ENCODE data around the gene KRTAP5-7.

KRTAP5-7 gene

DNA sequence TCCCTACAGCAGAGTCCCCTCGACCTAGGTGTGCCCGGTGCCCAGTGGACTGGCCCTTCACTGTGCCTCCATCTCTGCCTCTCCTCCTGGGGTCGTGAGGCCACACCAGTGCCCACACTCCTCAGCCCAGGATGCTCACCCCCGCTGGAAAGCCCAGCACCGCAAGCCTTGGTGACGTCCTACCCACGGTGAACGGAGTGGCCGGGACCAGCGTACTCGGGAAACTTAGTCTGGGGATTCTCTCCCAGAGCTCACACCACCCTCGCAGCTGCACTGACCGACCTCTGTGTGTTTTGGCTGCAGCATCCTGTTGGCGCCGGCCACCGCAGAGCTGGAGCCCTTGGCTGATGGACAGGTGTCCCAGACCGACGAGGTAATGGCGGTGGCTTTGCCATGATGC lies 35.5 kb upstream of the KRTAP5-7 start:
- TF ChIP-seq BACH2 (CRISPR knock-in tag; IDR thresholded peaks at IDR 0.05; ENCODE audit: borderline replicate concordance) (no peak), RARB (CRISPR knock-in tag; IDR thresholded peaks at IDR 0.05) (no peak), ISL1 (CRISPR knock-in tag; IDR thresholded peaks at IDR 0.05) (no peak)
- ATAC-seq, result no peak

DNA sequence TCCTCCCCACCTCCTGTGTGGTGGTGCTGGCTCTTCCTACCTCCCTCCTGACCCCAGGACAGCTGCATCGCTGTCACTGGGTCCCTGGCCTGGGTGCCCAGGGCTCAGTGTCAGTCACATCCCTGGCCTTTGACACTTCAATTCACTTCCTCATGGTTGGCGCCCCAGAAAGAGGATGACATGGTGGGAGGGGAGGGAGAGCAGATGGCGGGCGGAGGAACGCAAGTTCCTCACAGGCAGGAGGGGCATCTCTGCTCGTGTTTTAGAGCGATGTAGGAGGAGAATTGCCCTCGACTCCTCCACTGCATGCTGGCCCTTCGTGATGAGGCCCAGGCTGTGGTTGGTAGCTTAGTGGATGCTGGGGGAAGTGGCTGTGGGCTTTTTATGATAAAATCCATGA lies 35.1 kb upstream of the KRTAP5-7 start:
- no peak for ATAC-seq
- no peak for TF ChIP-seq ISL1 (CRISPR knock-in tag; IDR thresholded peaks at IDR 0.05)
- TF ChIP-seq, protein P1, sequence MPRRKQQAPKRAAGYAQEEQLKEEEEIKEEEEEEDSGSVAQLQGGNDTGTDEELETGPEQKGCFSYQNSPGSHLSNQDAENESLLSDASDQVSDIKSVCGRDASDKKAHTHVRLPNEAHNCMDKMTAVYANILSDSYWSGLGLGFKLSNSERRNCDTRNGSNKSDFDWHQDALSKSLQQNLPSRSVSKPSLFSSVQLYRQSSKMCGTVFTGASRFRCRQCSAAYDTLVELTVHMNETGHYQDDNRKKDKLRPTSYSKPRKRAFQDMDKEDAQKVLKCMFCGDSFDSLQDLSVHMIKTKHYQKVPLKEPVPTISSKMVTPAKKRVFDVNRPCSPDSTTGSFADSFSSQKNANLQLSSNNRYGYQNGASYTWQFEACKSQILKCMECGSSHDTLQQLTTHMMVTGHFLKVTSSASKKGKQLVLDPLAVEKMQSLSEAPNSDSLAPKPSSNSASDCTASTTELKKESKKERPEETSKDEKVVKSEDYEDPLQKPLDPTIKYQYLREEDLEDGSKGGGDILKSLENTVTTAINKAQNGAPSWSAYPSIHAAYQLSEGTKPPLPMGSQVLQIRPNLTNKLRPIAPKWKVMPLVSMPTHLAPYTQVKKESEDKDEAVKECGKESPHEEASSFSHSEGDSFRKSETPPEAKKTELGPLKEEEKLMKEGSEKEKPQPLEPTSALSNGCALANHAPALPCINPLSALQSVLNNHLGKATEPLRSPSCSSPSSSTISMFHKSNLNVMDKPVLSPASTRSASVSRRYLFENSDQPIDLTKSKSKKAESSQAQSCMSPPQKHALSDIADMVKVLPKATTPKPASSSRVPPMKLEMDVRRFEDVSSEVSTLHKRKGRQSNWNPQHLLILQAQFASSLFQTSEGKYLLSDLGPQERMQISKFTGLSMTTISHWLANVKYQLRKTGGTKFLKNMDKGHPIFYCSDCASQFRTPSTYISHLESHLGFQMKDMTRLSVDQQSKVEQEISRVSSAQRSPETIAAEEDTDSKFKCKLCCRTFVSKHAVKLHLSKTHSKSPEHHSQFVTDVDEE (CRISPR knock-in tag; IDR thresholded peaks at IDR 0.05), result no peak
- TF ChIP-seq ZNF8 (CRISPR knock-in tag; IDR thresholded peaks at IDR 0.05), result no peak
- no peak for TF ChIP-seq ZFP30 (CRISPR knock-in tag; IDR thresholded peaks at IDR 0.05)
- TF ChIP-seq, protein P2, sequence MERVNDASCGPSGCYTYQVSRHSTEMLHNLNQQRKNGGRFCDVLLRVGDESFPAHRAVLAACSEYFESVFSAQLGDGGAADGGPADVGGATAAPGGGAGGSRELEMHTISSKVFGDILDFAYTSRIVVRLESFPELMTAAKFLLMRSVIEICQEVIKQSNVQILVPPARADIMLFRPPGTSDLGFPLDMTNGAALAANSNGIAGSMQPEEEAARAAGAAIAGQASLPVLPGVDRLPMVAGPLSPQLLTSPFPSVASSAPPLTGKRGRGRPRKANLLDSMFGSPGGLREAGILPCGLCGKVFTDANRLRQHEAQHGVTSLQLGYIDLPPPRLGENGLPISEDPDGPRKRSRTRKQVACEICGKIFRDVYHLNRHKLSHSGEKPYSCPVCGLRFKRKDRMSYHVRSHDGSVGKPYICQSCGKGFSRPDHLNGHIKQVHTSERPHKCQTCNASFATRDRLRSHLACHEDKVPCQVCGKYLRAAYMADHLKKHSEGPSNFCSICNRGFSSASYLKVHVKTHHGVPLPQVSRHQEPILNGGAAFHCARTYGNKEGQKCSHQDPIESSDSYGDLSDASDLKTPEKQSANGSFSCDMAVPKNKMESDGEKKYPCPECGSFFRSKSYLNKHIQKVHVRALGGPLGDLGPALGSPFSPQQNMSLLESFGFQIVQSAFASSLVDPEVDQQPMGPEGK (CRISPR knock-in tag; IDR thresholded peaks at IDR 0.05; ENCODE audit: borderline replicate concordance), result no peak
- no peak for TF ChIP-seq BACH2 (CRISPR knock-in tag; IDR thresholded peaks at IDR 0.05; ENCODE audit: borderline replicate concordance)
- TF ChIP-seq PPARA (CRISPR knock-in tag; IDR thresholded peaks at IDR 0.05; ENCODE audit: borderline replicate concordance), result no peak

- TF ChIP-seq RARB (CRISPR knock-in tag; IDR thresholded peaks at IDR 0.05), result no peak
- no peak for TF ChIP-seq ZFP3 (CRISPR knock-in tag; IDR thresholded peaks at IDR 0.05)
- TF ChIP-seq ZNF8 (CRISPR knock-in tag; IDR thresholded peaks at IDR 0.05), result no peak
- no peak for TF ChIP-seq TOX (CRISPR knock-in tag; IDR thresholded peaks at IDR 0.05; ENCODE audit: borderline replicate concordance)
- TF ChIP-seq CSRNP3 (CRISPR knock-in tag; IDR thresholded peaks at IDR 0.05), result no peak
- TF ChIP-seq ZFP30 (CRISPR knock-in tag; IDR thresholded peaks at IDR 0.05), result no peak
- no peak for ATAC-seq
These were observed 31.5 kb upstream of the KRTAP5-7 start for GRCh38 chr11:71495286-71496230.

GRCh38 chr11:71496421-71496820 lies 30.6 kb upstream of the KRTAP5-7 start:
- no peak for TF ChIP-seq BACH2 (CRISPR knock-in tag; IDR thresholded peaks at IDR 0.05; ENCODE audit: borderline replicate concordance)
- no peak for TF ChIP-seq SNAI2 (CRISPR knock-in tag; IDR thresholded peaks at IDR 0.05)
- TF ChIP-seq, protein P2 (CRISPR knock-in tag; IDR thresholded peaks at IDR 0.05; ENCODE audit: borderline replicate concordance), result no peak
- TF ChIP-seq, protein P1 (CRISPR knock-in tag; IDR thresholded peaks at IDR 0.05), result no peak
- TF ChIP-seq ZFP30 (CRISPR knock-in tag; IDR thresholded peaks at IDR 0.05), result no peak
- TF ChIP-seq ZFP3 (CRISPR knock-in tag; IDR thresholded peaks at IDR 0.05), result no peak
- TF ChIP-seq CSRNP3 (CRISPR knock-in tag; IDR thresholded peaks at IDR 0.05), result no peak
- no peak for ATAC-seq
